PFSK-1 (cell line): ENCODE data around the gene RABGAP1L.

Source experiments
- POLR2AphosphoS5 ChIP-seq: IDR thresholded peaks from 2 replicates; pipeline ENCODE4 v1.6.1; 2012; ENCODE audit warnings: low read depth, mild to moderate bottlenecking, control low read depth, low read length, moderate library complexity
- SIN3A ChIP-seq: IDR thresholded peaks from 2 replicates; pipeline ENCODE4 v1.6.1; 2012; ENCODE audit warnings: mild to moderate bottlenecking, low read length, moderate library complexity, borderline replicate concordance; ENCODE audit not compliant: insufficient read depth
- TAF1 ChIP-seq: IDR thresholded peaks from 2 replicates; pipeline ENCODE4 v1.6.1; 2012; ENCODE audit warnings: low read length, control low read depth, borderline replicate concordance; ENCODE audit not compliant: insufficient read depth
- TF ChIP-seq, protein P1 (sequence below), 2 experiments: IDR thresholded peaks; 2 replicates each; pipeline versions ENCODE4 v1.6.1 to v1.8.0; 2011 to 2012; ENCODE audit warnings: low read depth in 2 of 2, low read length in 2 of 2, control low read depth in 1 of 2, inconsistent platforms in 1 of 2, mild to moderate bottlenecking in 1 of 2, moderate library complexity in 1 of 2; ENCODE audit not compliant: insufficient read depth in 1 of 2

- TF ChIP-seq SIN3A (no peak), POLR2AphosphoS5 (no peak), TAF1 (no peak)
- TF ChIP-seq, protein P1, sequence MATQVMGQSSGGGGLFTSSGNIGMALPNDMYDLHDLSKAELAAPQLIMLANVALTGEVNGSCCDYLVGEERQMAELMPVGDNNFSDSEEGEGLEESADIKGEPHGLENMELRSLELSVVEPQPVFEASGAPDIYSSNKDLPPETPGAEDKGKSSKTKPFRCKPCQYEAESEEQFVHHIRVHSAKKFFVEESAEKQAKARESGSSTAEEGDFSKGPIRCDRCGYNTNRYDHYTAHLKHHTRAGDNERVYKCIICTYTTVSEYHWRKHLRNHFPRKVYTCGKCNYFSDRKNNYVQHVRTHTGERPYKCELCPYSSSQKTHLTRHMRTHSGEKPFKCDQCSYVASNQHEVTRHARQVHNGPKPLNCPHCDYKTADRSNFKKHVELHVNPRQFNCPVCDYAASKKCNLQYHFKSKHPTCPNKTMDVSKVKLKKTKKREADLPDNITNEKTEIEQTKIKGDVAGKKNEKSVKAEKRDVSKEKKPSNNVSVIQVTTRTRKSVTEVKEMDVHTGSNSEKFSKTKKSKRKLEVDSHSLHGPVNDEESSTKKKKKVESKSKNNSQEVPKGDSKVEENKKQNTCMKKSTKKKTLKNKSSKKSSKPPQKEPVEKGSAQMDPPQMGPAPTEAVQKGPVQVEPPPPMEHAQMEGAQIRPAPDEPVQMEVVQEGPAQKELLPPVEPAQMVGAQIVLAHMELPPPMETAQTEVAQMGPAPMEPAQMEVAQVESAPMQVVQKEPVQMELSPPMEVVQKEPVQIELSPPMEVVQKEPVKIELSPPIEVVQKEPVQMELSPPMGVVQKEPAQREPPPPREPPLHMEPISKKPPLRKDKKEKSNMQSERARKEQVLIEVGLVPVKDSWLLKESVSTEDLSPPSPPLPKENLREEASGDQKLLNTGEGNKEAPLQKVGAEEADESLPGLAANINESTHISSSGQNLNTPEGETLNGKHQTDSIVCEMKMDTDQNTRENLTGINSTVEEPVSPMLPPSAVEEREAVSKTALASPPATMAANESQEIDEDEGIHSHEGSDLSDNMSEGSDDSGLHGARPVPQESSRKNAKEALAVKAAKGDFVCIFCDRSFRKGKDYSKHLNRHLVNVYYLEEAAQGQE (IDR thresholded peaks at IDR 0.05; ENCODE audit: insufficient read depth in 1 of 2, low read depth in 2 of 2, low read length in 2 of 2) = no peak
Measured at GRCh38 chr1:174892016-174892415, 732.7 kb downstream of the RABGAP1L start.
